Panc1 (cell line): ENCODE measurements around the gene C22orf23. TPM values are rescaled to one million over a fixed set of nuclear protein-coding genes. Genes with fewer than 3 reads are reported as not detected.

Experiments
- ATAC-seq: fragments of 200-7000 bp; cut with Tn5 transposase; 2 replicates; pipeline ENCODE4 v1.9.1; 2020; ENCODE audit warnings: mild to moderate bottlenecking, moderate library complexity
- BruUV-seq: library from RNA; stranded (reverse); fragments of 400-500 nt; replicated peaks from 2 replicates; lab custom pipeline; 2021; lab: Mats Ljungman, UMichigan
- CTCF ChIA-PET: fragments of 300-600 bp; sonication (Branson Sonifier 250); formaldehyde crosslinking; loops from one replicate; lab custom pipeline; 2022; ENCODE audit warnings: antibody characterized with exemption; lab: Charles Lee
- POLR2A ChIA-PET: fragments of 300-600 bp; sonication (Branson Sonifier 250); formaldehyde crosslinking; loops from one replicate; lab custom pipeline; 2022; ENCODE audit warnings: antibody characterized with exemption; lab: Charles Lee
- DNase-seq: peaks from one replicate; pipeline ENCODE4 v3.0.0-alpha.2; 2010; ENCODE audit warnings: low read depth, low spot score
- H3K27ac ChIP-seq: 2 replicates; pipeline ENCODE4 v1.5.1; 2011; ENCODE audit warnings: mild to moderate bottlenecking, low read length, inconsistent platforms
- H3K27me3 ChIP-seq: fragments of 200-500 bp; sonication (Bioruptor generic); 2 replicates; pipeline ENCODE4 v1.6.0; 2014; ENCODE audit warnings: low read length, inconsistent platforms; ENCODE audit not compliant: control insufficient read depth, insufficient read depth
- H3K36me3 ChIP-seq: fragments of 200-500 bp; sonication (Bioruptor generic); 2 replicates; pipeline ENCODE4 v1.5.1; 2014; ENCODE audit warnings: inconsistent platforms, mild to moderate bottlenecking, low read length, moderate library complexity; ENCODE audit not compliant: control insufficient read depth, insufficient read depth
- H3K4me1 ChIP-seq: 2 replicates; pipeline ENCODE4 v1.5.1; 2011; ENCODE audit warnings: inconsistent platforms, mild to moderate bottlenecking, low read length, moderate library complexity; ENCODE audit not compliant: control insufficient read depth, insufficient read depth
- H3K4me3 ChIP-seq, 2 experiments: 2 replicates each; pipeline ENCODE4 v1.5.1; 2011 to 2012; ENCODE audit warnings: low read depth in 2 of 2, low read length in 2 of 2, mild to moderate bottlenecking in 2 of 2, inconsistent platforms in 1 of 2, moderate library complexity in 1 of 2
- H3K9me3 ChIP-seq: fragments of 200-500 bp; sonication (Bioruptor generic); 2 replicates; pipeline ENCODE4 v1.5.1; 2014; ENCODE audit warnings: low read depth, mild to moderate bottlenecking, inconsistent platforms, low read length, moderate library complexity; ENCODE audit not compliant: control insufficient read depth, insufficient read depth
- POLR2AphosphoS5 ChIP-seq: IDR thresholded peaks from 2 replicates; pipeline ENCODE4 v1.6.1; 2012; ENCODE audit warnings: mild to moderate bottlenecking, low read depth, low read length, moderate library complexity
- SIN3A ChIP-seq: IDR thresholded peaks from 2 replicates; pipeline ENCODE4 v1.6.1; 2012; ENCODE audit warnings: low read depth, mild to moderate bottlenecking, low read length, moderate library complexity, borderline replicate concordance; ENCODE audit not compliant: insufficient read depth
- TCF7L2 ChIP-seq: IDR thresholded peaks from 2 replicates; pipeline ENCODE4 v1.6.1; 2011; ENCODE audit warnings: mild to moderate bottlenecking, low read depth, low read length, inconsistent platforms
- in situ Hi-C: cut with HindIII; loops from 2 replicates; pipeline ENCODE4 v1.10.0; 2016; ENCODE audit warnings: low sequenced_read_pairs, low pct_unique_long_range_greater_than_20kb
- intact Hi-C: fragments of 100-400 bp; cut with micrococcal nuclease; formaldehyde crosslinking; loops from one replicate; pipeline ENCODE4 v1.10.0; 2022; ENCODE audit not compliant: unreplicated experiment
- total RNA-seq: library from RNA; stranded (reverse); gene quantifications from one replicate; pipeline ENCODE4 v1.2.1, GENCODE V29; 2021; ENCODE audit not compliant: unreplicated experiment
- TF ChIP-seq, protein P1 (sequence below), 2 experiments: IDR thresholded peaks; 2 replicates each; pipeline ENCODE4 v1.6.1; 2011 to 2012; ENCODE audit warnings: low read depth in 2 of 2, control low read depth in 1 of 2, low read length in 1 of 2, mild to moderate bottlenecking in 1 of 2, moderate library complexity in 1 of 2; ENCODE audit not compliant: insufficient read depth in 1 of 2
- TF ChIP-seq, protein P2 (sequence below): fragments of 450-650 bp; IDR thresholded peaks from 2 replicates; pipeline ENCODE4 v1.5.1; 2017; ENCODE audit warnings: mild to moderate bottlenecking

C22orf23 gene
- total RNA-seq, 1 experiment from 2014 or later, result 0.49 TPM

DNA sequence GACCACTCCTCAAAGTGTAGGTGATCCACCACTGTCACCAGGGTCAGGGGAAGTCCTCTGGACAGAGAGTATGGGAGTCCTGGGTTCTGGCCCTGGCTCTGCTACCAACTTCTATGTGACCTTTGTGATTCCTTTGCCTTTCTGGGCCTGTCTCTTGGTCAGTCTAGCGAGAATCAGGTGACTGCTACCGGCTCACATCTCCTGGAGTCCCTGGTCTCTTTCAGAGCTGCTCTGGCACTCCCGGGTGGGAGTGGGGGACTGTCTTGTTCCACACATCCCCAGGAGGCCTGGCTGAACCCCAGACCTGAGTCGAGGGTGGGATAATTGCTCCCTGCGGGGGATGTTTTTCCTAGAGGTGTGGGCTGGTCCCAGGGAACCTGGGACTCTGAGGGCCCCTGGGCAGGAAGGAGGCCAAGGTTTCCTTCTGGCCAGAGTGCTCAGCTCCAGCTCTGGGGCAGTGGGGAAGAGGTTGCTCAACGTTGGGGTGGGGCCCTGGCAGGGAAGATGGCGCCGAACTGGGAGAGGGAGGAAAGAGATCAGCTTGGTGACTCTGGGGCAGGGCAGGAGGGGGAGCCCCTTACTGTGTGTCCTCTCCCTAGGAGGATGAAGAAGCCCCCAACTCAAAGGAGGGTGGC lies 28.9 kb upstream of the C22orf23 start:
- H3K4me3 ChIP-seq, result no peak overlapping the region
- no peaks in the 10 kb centered on the region for H3K9me3 ChIP-seq
- in situ Hi-C loops, result no loop called here
- H3K36me3 ChIP-seq, result no peaks in the 10 kb centered on the region
- BruUV-seq, result no TSS peak
- H3K4me1 ChIP-seq, result no peaks in the 10 kb centered on the region
- DNase-seq, result no peak
- no peak for ATAC-seq
- TF ChIP-seq, protein P1, sequence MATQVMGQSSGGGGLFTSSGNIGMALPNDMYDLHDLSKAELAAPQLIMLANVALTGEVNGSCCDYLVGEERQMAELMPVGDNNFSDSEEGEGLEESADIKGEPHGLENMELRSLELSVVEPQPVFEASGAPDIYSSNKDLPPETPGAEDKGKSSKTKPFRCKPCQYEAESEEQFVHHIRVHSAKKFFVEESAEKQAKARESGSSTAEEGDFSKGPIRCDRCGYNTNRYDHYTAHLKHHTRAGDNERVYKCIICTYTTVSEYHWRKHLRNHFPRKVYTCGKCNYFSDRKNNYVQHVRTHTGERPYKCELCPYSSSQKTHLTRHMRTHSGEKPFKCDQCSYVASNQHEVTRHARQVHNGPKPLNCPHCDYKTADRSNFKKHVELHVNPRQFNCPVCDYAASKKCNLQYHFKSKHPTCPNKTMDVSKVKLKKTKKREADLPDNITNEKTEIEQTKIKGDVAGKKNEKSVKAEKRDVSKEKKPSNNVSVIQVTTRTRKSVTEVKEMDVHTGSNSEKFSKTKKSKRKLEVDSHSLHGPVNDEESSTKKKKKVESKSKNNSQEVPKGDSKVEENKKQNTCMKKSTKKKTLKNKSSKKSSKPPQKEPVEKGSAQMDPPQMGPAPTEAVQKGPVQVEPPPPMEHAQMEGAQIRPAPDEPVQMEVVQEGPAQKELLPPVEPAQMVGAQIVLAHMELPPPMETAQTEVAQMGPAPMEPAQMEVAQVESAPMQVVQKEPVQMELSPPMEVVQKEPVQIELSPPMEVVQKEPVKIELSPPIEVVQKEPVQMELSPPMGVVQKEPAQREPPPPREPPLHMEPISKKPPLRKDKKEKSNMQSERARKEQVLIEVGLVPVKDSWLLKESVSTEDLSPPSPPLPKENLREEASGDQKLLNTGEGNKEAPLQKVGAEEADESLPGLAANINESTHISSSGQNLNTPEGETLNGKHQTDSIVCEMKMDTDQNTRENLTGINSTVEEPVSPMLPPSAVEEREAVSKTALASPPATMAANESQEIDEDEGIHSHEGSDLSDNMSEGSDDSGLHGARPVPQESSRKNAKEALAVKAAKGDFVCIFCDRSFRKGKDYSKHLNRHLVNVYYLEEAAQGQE (IDR thresholded peaks at IDR 0.05; ENCODE audit: insufficient read depth in 1 of 2, low read depth in 2 of 2, low read length in 1 of 2), result no peak
- TF ChIP-seq POLR2AphosphoS5 (no peak), SIN3A (no peak), TCF7L2 (no peak)
- TF ChIP-seq, protein P2, sequence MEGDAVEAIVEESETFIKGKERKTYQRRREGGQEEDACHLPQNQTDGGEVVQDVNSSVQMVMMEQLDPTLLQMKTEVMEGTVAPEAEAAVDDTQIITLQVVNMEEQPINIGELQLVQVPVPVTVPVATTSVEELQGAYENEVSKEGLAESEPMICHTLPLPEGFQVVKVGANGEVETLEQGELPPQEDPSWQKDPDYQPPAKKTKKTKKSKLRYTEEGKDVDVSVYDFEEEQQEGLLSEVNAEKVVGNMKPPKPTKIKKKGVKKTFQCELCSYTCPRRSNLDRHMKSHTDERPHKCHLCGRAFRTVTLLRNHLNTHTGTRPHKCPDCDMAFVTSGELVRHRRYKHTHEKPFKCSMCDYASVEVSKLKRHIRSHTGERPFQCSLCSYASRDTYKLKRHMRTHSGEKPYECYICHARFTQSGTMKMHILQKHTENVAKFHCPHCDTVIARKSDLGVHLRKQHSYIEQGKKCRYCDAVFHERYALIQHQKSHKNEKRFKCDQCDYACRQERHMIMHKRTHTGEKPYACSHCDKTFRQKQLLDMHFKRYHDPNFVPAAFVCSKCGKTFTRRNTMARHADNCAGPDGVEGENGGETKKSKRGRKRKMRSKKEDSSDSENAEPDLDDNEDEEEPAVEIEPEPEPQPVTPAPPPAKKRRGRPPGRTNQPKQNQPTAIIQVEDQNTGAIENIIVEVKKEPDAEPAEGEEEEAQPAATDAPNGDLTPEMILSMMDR, result no peak
- H3K27me3 ChIP-seq, result no peaks in the 10 kb centered on the region
- intact Hi-C loops, result no loop called here
- ChIA-PET CTCF (no interaction called here), POLR2A (no interaction called here)
- H3K27ac ChIP-seq, result no peak overlapping the region

DNA sequence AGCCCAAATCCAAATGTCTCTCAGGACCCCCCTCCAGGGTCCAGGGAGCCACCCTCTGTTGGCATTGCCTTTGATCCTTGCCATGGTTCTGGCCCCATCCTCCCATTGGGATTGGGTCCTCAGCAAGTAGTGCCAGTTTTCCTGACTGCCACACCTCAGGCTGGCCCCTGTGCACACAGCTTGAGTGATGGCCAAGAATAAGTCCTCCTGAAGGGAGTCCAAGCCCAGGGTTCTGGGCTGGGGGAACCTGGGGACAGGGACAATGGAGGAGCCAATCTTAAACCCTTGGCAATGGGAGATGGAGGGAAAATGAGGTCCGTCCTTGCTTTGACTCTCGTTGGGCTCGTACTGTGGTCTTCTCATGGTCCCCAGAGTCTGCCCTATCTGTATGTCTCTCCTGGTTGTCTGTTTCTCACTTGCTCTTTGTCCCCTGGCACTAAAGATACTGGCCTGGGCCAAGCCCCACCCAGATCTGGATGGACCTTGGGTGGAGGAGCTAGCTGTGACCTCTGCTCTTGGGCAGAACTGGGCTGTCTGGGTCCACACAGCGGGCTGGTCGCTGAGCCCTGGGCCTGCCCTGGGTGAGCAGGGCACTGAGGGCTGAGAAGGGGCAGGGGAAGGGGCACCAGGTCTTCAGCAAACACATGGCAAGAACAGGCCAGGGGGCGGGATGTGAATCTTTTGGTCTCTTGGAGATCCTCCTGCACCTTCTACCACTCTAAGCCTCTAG lies 28.0 kb upstream of the C22orf23 start:
- no TSS peak for BruUV-seq
- ATAC-seq (no peak), DNase-seq (no peak)
- in situ Hi-C loops, result no loop called here
- H3K27ac ChIP-seq, result no peak overlapping the region
- H3K9me3 ChIP-seq, result no peaks in the 10 kb centered on the region
- H3K4me1 ChIP-seq, result no peaks in the 10 kb centered on the region
- TF ChIP-seq TCF7L2 (no peak), POLR2AphosphoS5 (no peak), SIN3A (no peak)
- TF ChIP-seq, protein P2, result no peak
- TF ChIP-seq, protein P1 (IDR thresholded peaks at IDR 0.05; ENCODE audit: insufficient read depth in 1 of 2, low read depth in 2 of 2, low read length in 1 of 2), result no peak
- no peak overlapping the region for H3K4me3 ChIP-seq
- POLR2A ChIA-PET, result no interaction called here
- CTCF ChIA-PET, result no interaction called here
- intact Hi-C loops, result no loop called here
- H3K27me3 ChIP-seq, result no peaks in the 10 kb centered on the region
- no peaks in the 10 kb centered on the region for H3K36me3 ChIP-seq
